WERI-Rb-1 (cell line): ENCODE data around the gene HBB.

ENCODE experiments used
- DNase-seq: peaks from one replicate; pipeline ENCODE4 v3.0.0-alpha.2; 2020
- H3K27ac ChIP-seq: fragments of 250-450 bp; sonication (Bioruptor Pico); 2 replicates; pipeline ENCODE4 v1.5.1; 2020; ENCODE audit warnings: mild to moderate bottlenecking, moderate library complexity
- H3K27me3 ChIP-seq: fragments of 250-450 bp; sonication (Bioruptor Pico); 2 replicates; pipeline ENCODE4 v1.5.1; 2021; ENCODE audit warnings: mild to moderate bottlenecking, low read depth, moderate library complexity; ENCODE audit not compliant: insufficient read depth, severe bottlenecking
- H3K36me3 ChIP-seq: fragments of 250-450 bp; sonication (Bioruptor Pico); 2 replicates; pipeline ENCODE4 v1.5.1; 2020; ENCODE audit warnings: mild to moderate bottlenecking, moderate library complexity
- H3K4me3 ChIP-seq: 2 replicates; pipeline ENCODE4 v1.5.1; 2011; ENCODE audit warnings: low read depth, mild to moderate bottlenecking, control low read depth, low read length
- H3K9me3 ChIP-seq: fragments of 250-450 bp; sonication (Bioruptor Pico); 2 replicates; pipeline ENCODE4 v1.5.1; 2021; ENCODE audit warnings: mild to moderate bottlenecking, moderate library complexity; ENCODE audit not compliant: severe bottlenecking
- TF ChIP-seq, protein P1 (sequence below): IDR thresholded peaks from 2 replicates; pipeline ENCODE4 v1.5.1; 2011; ENCODE audit warnings: low read depth, mild to moderate bottlenecking, control low read depth, inconsistent platforms, low read length

HBB gene

DNA sequence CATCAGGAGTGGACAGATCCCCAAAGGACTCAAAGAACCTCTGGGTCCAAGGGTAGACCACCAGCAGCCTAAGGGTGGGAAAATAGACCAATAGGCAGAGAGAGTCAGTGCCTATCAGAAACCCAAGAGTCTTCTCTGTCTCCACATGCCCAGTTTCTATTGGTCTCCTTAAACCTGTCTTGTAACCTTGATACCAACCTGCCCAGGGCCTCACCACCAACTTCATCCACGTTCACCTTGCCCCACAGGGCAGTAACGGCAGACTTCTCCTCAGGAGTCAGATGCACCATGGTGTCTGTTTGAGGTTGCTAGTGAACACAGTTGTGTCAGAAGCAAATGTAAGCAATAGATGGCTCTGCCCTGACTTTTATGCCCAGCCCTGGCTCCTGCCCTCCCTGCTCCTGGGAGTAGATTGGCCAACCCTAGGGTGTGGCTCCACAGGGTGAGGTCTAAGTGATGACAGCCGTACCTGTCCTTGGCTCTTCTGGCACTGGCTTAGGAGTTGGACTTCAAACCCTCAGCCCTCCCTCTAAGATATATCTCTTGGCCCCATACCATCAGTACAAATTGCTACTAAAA, at the start of gene HBB:
HBB (minus strand) TSS at position 340 of the 579 bp plus-strand sequence; CDS start at position 290, 50 bp downstream.
- TF ChIP-seq, protein P1, sequence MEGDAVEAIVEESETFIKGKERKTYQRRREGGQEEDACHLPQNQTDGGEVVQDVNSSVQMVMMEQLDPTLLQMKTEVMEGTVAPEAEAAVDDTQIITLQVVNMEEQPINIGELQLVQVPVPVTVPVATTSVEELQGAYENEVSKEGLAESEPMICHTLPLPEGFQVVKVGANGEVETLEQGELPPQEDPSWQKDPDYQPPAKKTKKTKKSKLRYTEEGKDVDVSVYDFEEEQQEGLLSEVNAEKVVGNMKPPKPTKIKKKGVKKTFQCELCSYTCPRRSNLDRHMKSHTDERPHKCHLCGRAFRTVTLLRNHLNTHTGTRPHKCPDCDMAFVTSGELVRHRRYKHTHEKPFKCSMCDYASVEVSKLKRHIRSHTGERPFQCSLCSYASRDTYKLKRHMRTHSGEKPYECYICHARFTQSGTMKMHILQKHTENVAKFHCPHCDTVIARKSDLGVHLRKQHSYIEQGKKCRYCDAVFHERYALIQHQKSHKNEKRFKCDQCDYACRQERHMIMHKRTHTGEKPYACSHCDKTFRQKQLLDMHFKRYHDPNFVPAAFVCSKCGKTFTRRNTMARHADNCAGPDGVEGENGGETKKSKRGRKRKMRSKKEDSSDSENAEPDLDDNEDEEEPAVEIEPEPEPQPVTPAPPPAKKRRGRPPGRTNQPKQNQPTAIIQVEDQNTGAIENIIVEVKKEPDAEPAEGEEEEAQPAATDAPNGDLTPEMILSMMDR = no peak
- no peak within 1 kb of the TSS for H3K4me3 ChIP-seq
- no peaks in the 10 kb centered on the region for H3K36me3 ChIP-seq
- peaks cover 45% of the 10 kb centered on the region for H3K27me3 ChIP-seq
- H3K9me3 ChIP-seq = no peaks in the 10 kb centered on the region
- H3K27ac ChIP-seq = no peak within 1 kb of the TSS
- DNase-seq = no peak

DNA sequence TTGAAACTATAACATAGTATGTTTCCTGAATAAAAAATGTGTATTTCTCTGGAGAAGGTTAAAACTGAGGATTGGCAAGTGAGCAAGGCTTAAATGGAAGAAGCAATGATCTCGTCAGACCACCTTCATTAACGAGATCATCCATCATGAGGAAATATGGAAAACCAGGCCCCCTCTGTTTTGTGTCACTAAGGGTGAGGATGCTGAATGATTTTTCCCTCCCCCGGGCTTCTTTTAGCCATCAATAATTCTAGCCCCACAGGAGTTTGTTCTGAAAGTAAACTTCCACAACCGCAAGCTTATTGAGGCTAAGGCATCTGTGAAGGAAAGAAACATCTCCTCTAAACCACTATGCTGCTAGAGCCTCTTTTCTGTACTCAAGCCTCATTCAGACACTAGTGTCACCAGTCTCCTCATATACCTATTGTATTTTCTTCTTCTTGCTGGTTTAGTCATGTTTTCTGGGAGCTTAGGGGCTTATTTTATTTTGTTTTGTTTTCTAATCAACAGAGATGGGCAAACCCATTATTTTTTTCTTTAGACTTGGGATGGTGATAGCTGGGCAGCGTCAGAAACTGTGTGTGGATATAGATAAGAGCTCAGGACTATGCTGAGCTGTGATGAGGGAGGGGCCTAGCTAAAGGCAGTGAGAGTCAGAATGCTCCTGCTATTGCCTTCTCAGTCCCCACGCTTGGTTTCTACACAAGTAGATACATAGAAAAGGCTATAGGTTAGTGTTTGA, 48.7 kb upstream of the HBB start:
- no peak overlapping the region for H3K27ac ChIP-seq
- no peaks in the 10 kb centered on the region for H3K9me3 ChIP-seq
- TF ChIP-seq, protein P1 = no peak
- peaks cover 40% of the 10 kb centered on the region for H3K27me3 ChIP-seq
- H3K4me3 ChIP-seq = no peak overlapping the region
- no peaks in the 10 kb centered on the region for H3K36me3 ChIP-seq
- DNase-seq = no peak

DNA sequence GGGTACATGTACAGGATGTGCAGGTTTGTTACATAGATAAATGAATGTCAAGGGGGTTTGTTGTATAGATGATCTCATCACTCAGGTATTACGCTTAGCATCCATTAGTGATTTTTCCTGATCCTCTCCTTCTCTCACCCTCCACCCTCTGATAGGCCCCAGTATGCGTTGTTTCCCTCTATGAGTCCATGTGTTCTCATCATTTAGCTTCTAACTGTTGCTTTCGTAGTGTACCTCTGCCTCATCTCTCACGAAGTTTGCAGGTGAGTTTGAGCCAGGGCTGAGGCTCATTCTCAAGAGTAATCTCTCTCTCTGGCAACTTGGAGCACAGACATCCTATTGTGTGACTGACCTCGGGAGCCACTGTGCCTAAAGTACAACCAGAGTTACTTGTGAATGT, 47.5 kb upstream of the HBB start:
- no peak for DNase-seq
- TF ChIP-seq, protein P1 = no peak
- H3K9me3 ChIP-seq = no peaks in the 10 kb centered on the region
- no peak overlapping the region for H3K4me3 ChIP-seq
- no peak overlapping the region for H3K27ac ChIP-seq
- peaks cover 43% of the 10 kb centered on the region for H3K27me3 ChIP-seq
- H3K36me3 ChIP-seq = no peaks in the 10 kb centered on the region

DNA sequence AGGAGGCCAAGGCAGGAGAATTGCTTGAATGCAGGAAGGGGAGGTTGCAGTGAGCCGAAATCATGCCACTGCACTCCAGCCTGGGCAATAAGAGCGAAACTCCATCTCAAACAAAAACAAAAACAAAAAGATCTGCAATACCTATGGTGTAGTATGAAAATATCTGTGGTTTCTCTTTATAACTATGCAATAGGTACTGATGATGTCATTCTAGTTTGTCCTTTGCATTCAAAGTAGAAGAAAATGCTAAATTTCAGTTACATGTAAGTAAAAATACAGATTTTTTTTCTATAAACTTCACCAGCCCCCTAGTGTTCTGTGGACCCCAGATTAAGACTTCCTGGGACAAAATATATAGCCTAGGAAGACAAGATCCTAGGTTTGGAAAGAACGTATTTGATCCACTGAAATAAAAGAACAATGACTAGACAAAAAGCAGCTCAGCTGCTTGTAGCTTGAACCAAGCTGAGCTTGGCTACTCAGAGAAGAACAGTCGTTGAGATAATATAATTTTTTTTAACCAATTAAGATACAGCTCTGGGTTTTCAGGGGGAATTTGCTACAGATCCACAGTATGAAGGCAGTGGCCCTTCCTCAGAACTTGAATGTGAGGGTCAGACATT, 45.6 kb upstream of the HBB start:
- H3K4me3 ChIP-seq = no peak overlapping the region
- no peaks in the 10 kb centered on the region for H3K9me3 ChIP-seq
- H3K27ac ChIP-seq = no peak overlapping the region
- TF ChIP-seq, protein P1 = no peak
- no peaks in the 10 kb centered on the region for H3K36me3 ChIP-seq
- H3K27me3 ChIP-seq = peaks cover 42% of the 10 kb centered on the region
- no peak for DNase-seq

DNA sequence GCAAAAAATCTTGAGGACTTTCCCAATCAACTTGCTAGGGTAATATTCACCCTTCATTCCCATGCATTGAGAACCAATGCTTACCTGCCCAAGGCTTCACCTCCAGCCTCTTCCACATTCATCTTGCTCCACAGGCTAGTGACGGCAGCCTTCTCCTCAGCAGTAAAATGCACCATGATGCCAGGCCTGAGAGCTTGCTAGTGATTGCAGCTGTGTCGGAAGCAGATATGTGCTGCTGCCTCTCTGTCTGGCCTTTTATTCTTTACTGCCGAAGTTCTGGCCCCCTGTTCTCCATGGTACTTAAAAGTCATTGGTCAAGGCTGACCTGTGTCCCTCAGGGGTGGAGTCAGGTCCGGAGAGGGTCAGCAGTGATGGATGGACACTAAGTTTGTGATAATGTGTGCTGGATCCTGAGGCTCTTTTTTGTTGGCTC, 42.9 kb upstream of the HBB start, which contains the start of gene HBE1:
HBE1 (minus strand) TSS at position 231 of the 433 bp plus-strand sequence; CDS start at position 176, 55 bp downstream.
- no peak within 1 kb of the TSS for H3K4me3 ChIP-seq
- H3K9me3 ChIP-seq = no peaks in the 10 kb centered on the region
- TF ChIP-seq, protein P1 = no peak
- H3K27me3 ChIP-seq = peaks cover 44% of the 10 kb centered on the region
- no peak for DNase-seq
- no peak within 1 kb of the TSS for H3K27ac ChIP-seq
- no peaks in the 10 kb centered on the region for H3K36me3 ChIP-seq
